Measurements from ENCODE around the gene GALNT5. TPM values are rescaled to one million over a fixed set of nuclear protein-coding genes. Genes with fewer than 3 reads are reported as not detected.

GALNT5 gene
- total RNA-seq, 1 donor from 2014 or later: not detected

DNA sequence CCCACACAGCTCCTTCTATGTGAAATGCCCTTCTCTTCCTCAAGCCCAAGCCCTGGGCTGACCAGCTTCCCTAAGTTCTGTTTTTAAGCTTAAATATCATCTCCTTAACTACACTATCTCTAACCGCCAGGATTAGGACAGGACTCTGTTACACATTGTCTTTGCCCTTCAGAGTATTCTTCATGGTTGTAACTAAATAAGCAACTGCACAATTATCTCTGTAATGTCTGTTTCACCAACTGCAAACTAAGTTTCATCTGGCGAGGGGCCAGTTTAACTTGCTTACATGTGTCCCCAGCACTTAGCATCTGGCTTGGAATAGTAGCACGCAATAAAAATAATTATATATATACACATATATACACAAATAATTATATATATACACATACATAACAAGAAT is 69.2 kb downstream of the GALNT5 start:
- TF ChIP-seq CTCF (IDR thresholded peaks at IDR 0.05): no peak
- TF ChIP-seq EZH2phosphoT487 (IDR thresholded peaks at IDR 0.05): no peak
- no peak for TF ChIP-seq EZH2 (IDR thresholded peaks at IDR 0.05)
- H4K20me1 ChIP-seq (ENCODE audit: low read depth): no peaks in the 10 kb centered on the region
- H3K9me3 Mint-ChIP-seq: no peaks in the 10 kb centered on the region
- peak; percentile 23 for DNase-seq (ENCODE audit: low spot score)
- H2AFZ ChIP-seq (replicated peaks): no peak overlapping the region
- no peak overlapping the region for H3K4me3 Mint-ChIP-seq
- peaks cover 23% of the 10 kb centered on the region for H3K4me1 Mint-ChIP-seq
- no peak overlapping the region for H3K27ac Mint-ChIP-seq
- peak overlapping the region; percentile 86 for H3K27ac ChIP-seq
- no peaks in the 10 kb centered on the region for H3K79me2 ChIP-seq (ENCODE audit: low read depth)
- H3K36me3 Mint-ChIP-seq: no peaks in the 10 kb centered on the region
- H3K27me3 ChIP-seq: no peaks in the 10 kb centered on the region
- H3K4me2 ChIP-seq: peak overlapping the region; percentile 62
- peaks cover 21% of the 10 kb centered on the region for H3F3A ChIP-seq (ENCODE audit: low read depth)
- peaks cover 45% of the 10 kb centered on the region for H3K4me1 ChIP-seq
- H3K9ac ChIP-seq: no peak overlapping the region
- no peaks in the 10 kb centered on the region for H3K9me3 ChIP-seq (ENCODE audit: low read depth)
- H3K27me3 Mint-ChIP-seq (ENCODE audit: insufficient read depth, low read depth): no peaks in the 10 kb centered on the region
- H3K4me3 ChIP-seq: no peak overlapping the region
- H3K36me3 ChIP-seq: no peaks in the 10 kb centered on the region

DNA sequence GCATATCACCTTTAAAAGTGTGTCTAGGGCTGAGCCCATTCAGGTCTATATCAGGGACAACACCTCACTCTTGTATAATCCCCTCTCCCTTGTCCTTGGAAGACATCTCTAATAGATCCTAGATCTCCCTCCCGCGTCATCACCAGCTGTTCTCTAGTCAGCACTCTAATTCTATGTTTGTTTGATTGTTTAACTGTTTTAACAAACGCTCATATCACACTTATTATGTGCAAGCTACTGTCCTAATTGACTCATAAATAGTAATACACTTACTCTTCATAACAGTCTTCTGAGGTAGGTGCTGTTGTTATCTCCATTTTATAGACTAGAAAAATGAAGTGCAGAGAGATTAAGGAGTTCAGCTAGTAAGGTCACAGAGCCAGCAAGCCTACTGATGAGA is 69.7 kb downstream of the GALNT5 start:
- Mint-ChIP-seq H3K36me3 (no peaks in the 10 kb centered on the region), H3K27ac (no peak overlapping the region), H3K4me1 (peaks cover 23% of the 10 kb centered on the region), H3K4me3 (no peak overlapping the region), H3K27me3 (ENCODE audit: insufficient read depth, low read depth) (no peaks in the 10 kb centered on the region), H3K9me3 (no peaks in the 10 kb centered on the region)
- TF ChIP-seq EZH2phosphoT487 (IDR thresholded peaks at IDR 0.05) (no peak), CTCF (IDR thresholded peaks at IDR 0.05) (no peak), EZH2 (IDR thresholded peaks at IDR 0.05) (no peak)
- no peaks in the 10 kb centered on the region for H3K36me3 ChIP-seq
- H3F3A ChIP-seq (ENCODE audit: low read depth): peaks cover 21% of the 10 kb centered on the region
- no peak overlapping the region for H3K9ac ChIP-seq
- no peaks in the 10 kb centered on the region for H3K79me2 ChIP-seq (ENCODE audit: low read depth)
- H3K9me3 ChIP-seq (ENCODE audit: low read depth): no peaks in the 10 kb centered on the region
- no peak overlapping the region for H2AFZ ChIP-seq (replicated peaks)
- no peaks in the 10 kb centered on the region for H4K20me1 ChIP-seq (ENCODE audit: low read depth)
- peaks cover 41% of the 10 kb centered on the region for H3K4me1 ChIP-seq
- H3K27me3 ChIP-seq: no peaks in the 10 kb centered on the region
- H3K27ac ChIP-seq: no peak overlapping the region
- DNase-seq (ENCODE audit: low spot score): no peak
- H3K4me3 ChIP-seq: no peak overlapping the region
- peak overlapping the region; percentile 5 for H3K4me2 ChIP-seq

- TF ChIP-seq EZH2 (IDR thresholded peaks at IDR 0.05) (no peak), CTCF (IDR thresholded peaks at IDR 0.05) (peak; percentile 91), EZH2phosphoT487 (IDR thresholded peaks at IDR 0.05) (no peak)
- H2AFZ ChIP-seq (replicated peaks): no peak overlapping the region
- H3K9me3 ChIP-seq (ENCODE audit: low read depth): no peaks in the 10 kb centered on the region
- Mint-ChIP-seq H3K27ac (no peak overlapping the region), H3K27me3 (ENCODE audit: insufficient read depth, low read depth) (no peaks in the 10 kb centered on the region), H3K4me1 (peaks cover 23% of the 10 kb centered on the region), H3K36me3 (no peaks in the 10 kb centered on the region), H3K9me3 (no peaks in the 10 kb centered on the region), H3K4me3 (no peak overlapping the region)
- no peak overlapping the region for H3K9ac ChIP-seq
- H3K27ac ChIP-seq: no peak overlapping the region
- no peaks in the 10 kb centered on the region for H4K20me1 ChIP-seq (ENCODE audit: low read depth)
- no peaks in the 10 kb centered on the region for H3K27me3 ChIP-seq
- H3K4me1 ChIP-seq: peaks cover 34% of the 10 kb centered on the region
- no peaks in the 10 kb centered on the region for H3K36me3 ChIP-seq
- H3K4me2 ChIP-seq: peak overlapping the region; percentile 5
- H3K4me3 ChIP-seq: no peak overlapping the region
- DNase-seq (ENCODE audit: low spot score): peak; percentile 87
- H3F3A ChIP-seq (ENCODE audit: low read depth): peaks cover 21% of the 10 kb centered on the region
- H3K79me2 ChIP-seq (ENCODE audit: low read depth): no peaks in the 10 kb centered on the region
Measured at GRCh38 chr2:157327621-157328500, 70.4 kb downstream of the GALNT5 start.
